D721Med (cell line): ENCODE results near the gene SEC14L1.
"Not testable (repeated sequence)": the region's sequence is repeated elsewhere in the genome, so short reads cannot be mapped to it uniquely, and the experiment has no call there.

Experiments used
- DNase-seq: peaks from one replicate; pipeline ENCODE4 v3.0.0; 2011; ENCODE audit warnings: low spot score; ENCODE audit not compliant: insufficient read length
- FAIRE-seq: peaks from 2 replicates; lab custom pipeline; 2011; peaks lifted over from hg19 to GRCh38; lab: Jason Lieb, UNC
- CTCF ChIP-seq: IDR thresholded peaks from 2 replicates; pipeline ENCODE4 v1.5.1; 2012; ENCODE audit warnings: mild to moderate bottlenecking, control low read depth; ENCODE audit not compliant: insufficient read depth; ENCODE audit errors: missing control alignments

SEC14L1 gene

GRCh38 chr17:77132411-77133086, 8.2 kb upstream of the SEC14L1 start:
- no peak for FAIRE-seq

GRCh38 chr17:77133087-77133638, 7.6 kb upstream of the SEC14L1 start:
- no peak for FAIRE-seq
- DNase-seq = no peak
- no peak for TF ChIP-seq CTCF

More at GRCh38 chr17:77132411-77133086, 8.2 kb upstream of the SEC14L1 start:
- DNase-seq = no peak
- TF ChIP-seq CTCF = no peak

- FAIRE-seq (no peak), DNase-seq (no peak)
- TF ChIP-seq CTCF = no peak
These were observed 4.4 kb upstream of the SEC14L1 start for GRCh38 chr17:77136420-77136767.

- DNase-seq = no peak
- FAIRE-seq = no peak
- no peak for TF ChIP-seq CTCF
These were observed 3.7 kb upstream of the SEC14L1 start for GRCh38 chr17:77137111-77137510.

- not testable (repeated sequence) for FAIRE-seq, DNase-seq
These were observed 2.9 kb upstream of the SEC14L1 start for GRCh38 chr17:77137886-77138285.

GRCh38 chr17:77140166-77140877, 447 bp upstream of the SEC14L1 start:
- TF ChIP-seq CTCF = no peak
- peak; percentile 74 for DNase-seq
- FAIRE-seq = no peak

GRCh38 chr17:77141846-77142449, 1.2 kb downstream of the SEC14L1 start:
- FAIRE-seq (no peak), DNase-seq (no peak)
- TF ChIP-seq CTCF = no peak
